GM12892 (cell line): ENCODE data around the gene COL15A1.

Source experiments
- POLR2A ChIP-seq: IDR thresholded peaks from 2 replicates; pipeline ENCODE4 v1.6.1; 2011; ENCODE audit warnings: low read depth, low read length, control low read depth
- POLR2AphosphoS5 ChIP-seq: IDR thresholded peaks from 2 replicates; pipeline ENCODE4 v1.6.1; 2011; ENCODE audit warnings: low read depth, low read length, control low read depth

DNA sequence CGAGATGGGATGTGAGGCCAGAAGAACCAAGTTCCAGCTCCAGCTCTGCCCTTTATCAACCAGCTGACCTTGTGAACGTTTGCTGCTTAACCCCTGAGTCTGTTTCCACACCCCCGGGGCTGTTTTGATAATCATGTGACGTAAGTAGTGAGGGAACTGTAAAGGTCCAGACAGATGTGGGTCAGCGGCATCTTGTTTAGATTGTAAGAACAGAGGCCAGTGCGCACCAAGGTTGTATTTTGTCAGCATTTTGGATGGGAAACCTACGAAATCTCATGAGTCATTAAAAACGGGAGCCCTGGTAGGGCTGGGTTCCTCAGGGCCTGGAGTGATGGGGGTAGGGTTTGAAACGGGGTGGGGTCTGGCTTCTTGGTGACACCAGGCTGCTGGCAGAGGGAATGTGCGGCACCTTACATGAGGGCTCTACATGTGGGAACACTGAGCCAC is 13.8 kb upstream of the COL15A1 start:
- no peak for TF ChIP-seq POLR2A
- TF ChIP-seq POLR2AphosphoS5, result no peak
